ENCODE data around the gene MKLN1. TPM values are rescaled to one million over a fixed set of nuclear protein-coding genes. Genes with fewer than 3 reads are reported as not detected.

The MKLN1 gene
- total and polyA plus RNA-seq, 2 of the 13 experiments (the other 11 are each of a cell fraction or from before 2014, with no cell fraction given): 33.6 to 43.5 TPM

- TF ChIP-seq BCLAF1 (IDR thresholded peaks at IDR 0.05): no peak
Measured at GRCh38 chr7:131501930-131502685, 174.4 kb downstream of the MKLN1 start (continued).

GRCh38 chr7:131502810-131503508 is 175.3 kb downstream of the MKLN1 start:
- Histone ChIP-seq H3K27me3 (ENCODE audit: control insufficient read depth in 1 of 2, insufficient read depth in 2 of 2, low read length in 2 of 2) (no peaks in the 10 kb centered on the region), H3K4me2 (ENCODE audit: low read depth, low read length) (peak overlapping the region; percentile 74), H2AFZ (ENCODE audit: low read length) (no peak overlapping the region), H3K9ac (ENCODE audit: insufficient read depth, low read depth, low read length) (peak overlapping the region; percentile 19), H3K9me3 (ENCODE audit: low read length) (no peaks in the 10 kb centered on the region), H3K4me3 (replicated peaks in 1 of 3; ENCODE audit: insufficient read depth in 1 of 3, low read depth in 2 of 3, low read length in 3 of 3) (peak overlapping the region in 2 of 3 experiments; percentile 23 to 35; a peak in 2 of 6 replicates), H3K36me3 (replicated peaks in 1 of 2; ENCODE audit: control insufficient read depth in 1 of 2, insufficient read depth in 2 of 2, low read length in 2 of 2) (peaks cover 0 to 4% of the 10 kb centered on the region in 2 experiments; a peak in 2 of 5 replicates), H3K4me1 (ENCODE audit: insufficient read depth, low read length) (peaks cover 29% of the 10 kb centered on the region), H3K79me2 (ENCODE audit: insufficient read depth, low read length) (no peaks in the 10 kb centered on the region), H4K20me1 (ENCODE audit: insufficient read depth, low read length) (no peaks in the 10 kb centered on the region), H3K27ac (ENCODE audit: extremely low read length, insufficient read depth, low read length) (peak overlapping the region; percentile 48)
- intact Hi-C loops (cut with micrococcal nuclease; ENCODE audit: unreplicated experiment) (no loop called here), in situ Hi-C loops (cut with HindIII; ENCODE audit: extremely low pct_ligation_motif_present, low pct_unique_long_range_greater_than_20kb) (loop anchor here (10.0 kb wide), 1 partner anchor 152 kb away; no protein-coding TSS in a partner anchor)
- FAIRE-seq: peak; percentile 85
- ChIA-PET POLR2A (interaction anchor here (0.5 kb wide), 1 partner anchor 87 kb away, joined by 3 read pairs; no protein-coding TSS in a partner anchor), CTCF (ENCODE audit: low intra/inter-chr PET ratio, low total read pairs) (no interaction called here)
- DNase-seq (ENCODE audit: low spot score): peak; percentile 81
- ATAC-seq: peak; percentile 70
- BruUV-seq (replicated peaks): no TSS peak
- 11% methylated on average over 6 of the region's 9 CpGs for WGBS (ENCODE audit: low lambda C conversion rate)
- peak; percentile 29; the same call in 1 of the 2 replicates for TF ChIP-seq ZNF512B (CRISPR knock-in tag; IDR thresholded peaks at IDR 0.05; ENCODE audit: borderline replicate concordance)
- peak; percentile 31; the same call in 1 of the 2 replicates for TF ChIP-seq HNF4A (CRISPR knock-in tag; IDR thresholded peaks at IDR 0.05)
- TF ChIP-seq ZFP91 (CRISPR knock-in tag; IDR thresholded peaks at IDR 0.05; ENCODE audit: borderline replicate concordance): peak; percentile 39; the same call in 1 of the 2 replicates
- TF ChIP-seq KDM3A (CRISPR knock-in tag; IDR thresholded peaks at IDR 0.05; ENCODE audit: low read depth): no peak
- TF ChIP-seq RBM22 (optimal IDR thresholded peaks at IDR 0.05; ENCODE audit: low read length): peak; percentile 11
- no peak for TF ChIP-seq ZNF280D (CRISPR knock-in tag; IDR thresholded peaks at IDR 0.05)
- TF ChIP-seq ZNF124 (CRISPR knock-in tag; IDR thresholded peaks at IDR 0.05): no peak

Measured in HepG2 (cell line).